Measurements from ENCODE around the gene ENO1.
"Not testable (repeated sequence)": the region's sequence is repeated elsewhere in the genome, so short reads cannot be mapped to it uniquely, and the experiment has no call there.

Gene ENO1

DNA sequence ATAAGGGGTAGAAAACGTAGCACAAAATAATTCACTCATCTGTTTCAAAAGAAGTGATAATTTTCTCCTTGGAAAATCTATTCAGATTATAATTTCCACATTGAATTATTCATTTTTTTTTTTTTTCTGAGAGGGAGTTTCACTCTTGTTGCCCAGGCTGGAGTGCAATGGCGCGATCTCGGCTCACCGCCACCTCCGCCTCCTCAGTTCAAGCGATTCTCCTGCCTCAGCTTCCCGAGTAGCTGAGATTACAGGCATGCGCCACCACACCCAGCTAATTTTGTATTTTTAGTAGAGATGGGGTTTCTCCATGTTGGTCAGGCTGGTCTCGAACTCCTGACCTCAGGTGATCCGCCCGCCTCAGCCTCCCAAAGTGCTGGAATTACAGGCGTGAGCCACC is 59.7 kb downstream of the ENO1 start:
- not testable (repeated sequence) for H3K27ac Mint-ChIP-seq; H3K9me3 Mint-ChIP-seq (ENCODE audit: low read depth); H3K36me3 Mint-ChIP-seq; H3K27me3 Mint-ChIP-seq
- Mint-ChIP-seq H3K4me1 (ENCODE audit: low read depth) (peaks cover 37% of the 10 kb centered on the region), H3K4me3 (peak overlapping the region; percentile 95)

DNA sequence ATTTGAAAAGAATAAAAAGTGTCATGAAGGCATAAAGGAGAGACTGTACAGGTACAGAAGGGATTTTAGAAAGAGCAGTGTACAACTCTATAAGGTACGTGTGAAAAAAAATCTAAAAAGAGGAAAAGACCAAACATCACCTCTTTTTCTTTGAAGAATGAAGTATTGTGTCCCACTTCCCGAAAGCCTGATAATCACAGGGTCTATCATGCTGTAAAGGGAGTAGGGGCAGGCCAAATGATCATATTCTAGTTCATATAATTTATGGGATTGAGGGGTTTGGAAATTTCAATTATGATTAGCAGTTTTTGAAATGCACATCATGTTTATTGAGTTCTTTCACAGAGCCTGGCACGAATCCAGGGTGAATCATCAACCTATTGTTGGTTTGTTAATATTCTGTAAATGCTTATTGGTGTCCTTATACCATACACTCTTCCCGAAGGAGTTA is 60.1 kb downstream of the ENO1 start:
- Mint-ChIP-seq H3K4me3 (peak overlapping the region; percentile 95), H3K4me1 (ENCODE audit: low read depth) (peaks cover 37% of the 10 kb centered on the region), H3K27ac (peak overlapping the region; percentile 89), H3K27me3 (no peaks in the 10 kb centered on the region), H3K9me3 (ENCODE audit: low read depth) (no peaks in the 10 kb centered on the region), H3K36me3 (no peaks in the 10 kb centered on the region)

DNA sequence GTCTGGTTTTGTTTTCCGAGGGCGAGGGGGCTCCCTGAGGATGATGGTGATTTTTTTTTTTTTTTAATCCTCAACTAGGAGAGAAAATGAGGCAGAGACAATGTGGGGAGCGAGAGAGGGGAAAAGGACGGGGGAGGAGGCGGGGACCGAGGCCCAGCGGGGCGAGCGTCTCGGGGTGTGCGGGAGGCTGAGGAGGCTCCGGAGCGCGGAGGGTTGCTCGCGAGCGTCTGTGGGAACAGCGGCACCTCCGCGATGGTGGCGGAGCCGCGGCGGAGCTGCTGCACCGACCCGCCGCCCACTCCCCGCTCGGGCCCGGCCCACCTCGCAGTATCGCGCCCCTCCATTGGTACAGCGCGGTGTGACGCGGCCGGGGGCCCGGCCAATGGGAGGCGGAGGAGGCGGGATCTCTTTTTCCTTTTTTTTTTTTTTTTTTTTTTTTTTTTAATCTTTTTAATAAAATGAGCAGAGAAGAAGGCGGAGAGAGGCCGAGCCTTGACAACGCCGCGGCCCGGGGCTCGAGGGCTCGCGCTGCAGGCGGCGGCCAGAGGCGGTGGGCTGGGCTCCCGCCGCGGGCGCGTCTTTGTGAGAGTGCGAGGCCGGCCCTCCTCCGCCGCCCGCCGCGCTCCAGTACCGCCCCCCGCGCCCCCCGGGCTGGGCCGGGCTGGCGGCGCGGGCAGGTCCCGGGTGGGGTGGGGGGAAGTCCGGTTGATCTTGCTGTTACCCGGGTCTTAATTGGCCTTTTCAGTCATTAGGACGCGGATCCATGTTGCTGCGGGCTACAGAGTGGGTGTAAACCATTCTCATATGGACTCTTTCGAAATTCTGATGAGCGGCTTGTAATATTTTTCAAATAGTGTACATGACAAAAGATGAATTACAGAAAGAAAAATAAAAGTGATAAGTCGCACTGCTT is 60.8 kb downstream of the ENO1 start, which contains the start of gene RERE:
Gene RERE, minus strand, starts transcription at position 229 of the 913 bp plus-strand sequence.
- Mint-ChIP-seq H3K4me1 (ENCODE audit: low read depth) (peaks cover 44% of the 10 kb centered on the region), H3K27me3 (no peaks in the 10 kb centered on the region), H3K4me3 (peak within 1 kb of the TSS; percentile 95), H3K9me3 (ENCODE audit: low read depth) (no peaks in the 10 kb centered on the region), H3K36me3 (no peaks in the 10 kb centered on the region), H3K27ac (peak within 1 kb of the TSS; percentile 91)

DNA sequence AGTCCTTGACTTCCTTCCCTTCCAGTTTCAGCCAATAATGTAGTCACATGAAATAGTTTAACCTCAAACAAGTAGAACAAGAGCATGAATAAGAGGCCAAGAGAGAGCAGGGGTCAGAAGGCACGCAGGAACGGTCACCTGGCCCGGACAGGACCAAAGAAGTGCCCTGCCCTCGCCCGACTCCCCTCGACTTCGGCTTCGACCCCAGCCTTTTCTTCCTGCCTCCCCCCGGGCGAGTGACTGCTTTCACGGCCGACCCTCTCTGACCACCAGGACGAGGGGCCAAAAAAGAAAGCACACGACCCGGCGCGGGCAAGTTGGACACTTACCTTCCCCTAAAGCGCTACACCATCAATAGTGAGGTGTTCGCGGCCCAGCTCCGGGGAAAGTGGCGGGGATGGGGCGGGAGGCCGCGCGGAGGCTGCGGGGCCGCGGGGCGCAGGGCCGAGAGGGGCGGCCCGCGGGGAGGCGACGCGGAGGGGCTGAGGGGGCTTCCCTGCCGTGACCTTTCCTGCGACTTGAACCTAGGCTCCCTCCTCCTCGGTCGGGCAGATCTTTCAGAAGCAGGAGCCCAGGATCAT is 61.6 kb downstream of the ENO1 start:
- H3K27me3 Mint-ChIP-seq: no peaks in the 10 kb centered on the region

DNA sequence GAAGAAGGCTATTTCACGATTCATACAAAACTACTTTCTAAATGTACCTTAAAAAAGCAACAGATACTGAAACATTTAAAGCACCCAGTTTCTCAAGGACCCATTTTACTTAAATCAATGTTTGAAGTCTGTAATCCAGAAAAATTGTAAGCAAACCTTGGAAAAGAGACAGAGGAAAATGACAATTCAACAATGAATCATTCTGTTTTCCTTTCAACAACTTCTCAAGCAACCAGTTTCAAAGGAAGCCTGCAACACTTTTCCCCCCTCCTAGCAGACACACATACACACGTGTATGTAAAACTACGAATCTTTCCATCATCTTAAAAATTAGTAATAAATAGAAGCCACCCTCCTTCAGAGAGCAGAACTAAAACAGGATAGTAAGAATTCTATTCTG is 62.2 kb downstream of the ENO1 start:
- no peaks in the 10 kb centered on the region for H3K36me3 Mint-ChIP-seq
- H3K4me3 Mint-ChIP-seq: peak overlapping the region; percentile 89
- peaks cover 45% of the 10 kb centered on the region for H3K4me1 Mint-ChIP-seq (ENCODE audit: low read depth)
- H3K9me3 Mint-ChIP-seq (ENCODE audit: low read depth): no peaks in the 10 kb centered on the region
- no peaks in the 10 kb centered on the region for H3K27me3 Mint-ChIP-seq
- peak overlapping the region; percentile 82 for H3K27ac Mint-ChIP-seq

More for the DNA sequence above, 61.6 kb downstream of the ENO1 start:
- H3K4me3 Mint-ChIP-seq: peak overlapping the region; percentile 89
- H3K27ac Mint-ChIP-seq: peak overlapping the region; percentile 91
- peaks cover 45% of the 10 kb centered on the region for H3K4me1 Mint-ChIP-seq (ENCODE audit: low read depth)
- H3K9me3 Mint-ChIP-seq (ENCODE audit: low read depth): no peaks in the 10 kb centered on the region
- H3K36me3 Mint-ChIP-seq: no peaks in the 10 kb centered on the region

DNA sequence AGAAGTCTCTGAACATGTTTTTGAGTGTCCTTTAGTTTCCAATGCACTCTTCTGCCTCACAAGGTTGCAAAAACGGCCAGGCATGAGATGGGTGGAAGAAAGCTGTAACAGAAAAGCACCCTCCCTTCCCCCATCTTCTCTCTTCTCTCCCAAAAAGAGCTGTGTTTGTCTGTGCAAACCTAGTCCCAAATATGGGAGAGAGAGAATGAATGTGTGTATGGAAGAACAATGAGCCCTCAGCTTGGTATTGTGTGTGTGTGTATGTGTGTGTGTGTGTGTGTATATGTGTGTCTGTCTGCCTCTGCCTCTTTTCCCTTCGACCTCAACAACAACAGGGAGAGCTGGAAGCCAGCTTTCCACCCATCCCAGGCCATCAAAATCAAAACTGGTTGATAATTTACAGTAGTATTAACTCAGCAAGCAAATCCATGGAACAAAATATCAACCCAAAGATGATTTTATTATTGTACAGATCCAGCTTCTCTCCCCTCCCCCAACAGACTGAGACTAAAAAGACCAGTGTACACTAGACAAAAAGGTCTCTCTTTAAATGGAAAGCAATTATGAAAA is 62.8 kb downstream of the ENO1 start:
- peak overlapping the region; percentile 82 for H3K27ac Mint-ChIP-seq
- H3K36me3 Mint-ChIP-seq: no peaks in the 10 kb centered on the region
- no peaks in the 10 kb centered on the region for H3K9me3 Mint-ChIP-seq (ENCODE audit: low read depth)
- H3K4me1 Mint-ChIP-seq (ENCODE audit: low read depth): peaks cover 49% of the 10 kb centered on the region
- H3K27me3 Mint-ChIP-seq: no peaks in the 10 kb centered on the region
- peak overlapping the region; percentile 89 for H3K4me3 Mint-ChIP-seq

DNA sequence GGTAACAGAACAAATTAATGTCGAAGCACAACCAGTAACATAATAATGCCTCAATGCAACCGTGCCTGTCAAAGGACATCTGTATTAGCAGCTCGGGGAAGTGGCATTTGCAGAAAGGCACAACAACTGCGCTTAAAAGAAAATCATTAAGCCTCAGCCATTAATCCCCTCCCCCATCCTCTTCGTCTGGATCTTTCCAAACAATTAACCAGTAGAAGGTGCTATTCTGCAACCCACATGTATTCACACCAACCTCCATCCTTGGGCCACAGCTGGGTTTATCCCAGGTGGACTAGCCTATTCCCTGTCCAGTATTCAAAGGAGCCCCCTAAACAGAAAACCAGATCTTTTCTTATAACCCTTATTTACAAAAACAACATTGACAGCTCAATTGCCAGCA is 63.6 kb downstream of the ENO1 start:
- peaks cover 51% of the 10 kb centered on the region for H3K4me1 Mint-ChIP-seq (ENCODE audit: low read depth)
- H3K27me3 Mint-ChIP-seq: no peaks in the 10 kb centered on the region
- H3K4me3 Mint-ChIP-seq: peak overlapping the region; percentile 89
- no peaks in the 10 kb centered on the region for H3K36me3 Mint-ChIP-seq
- no peaks in the 10 kb centered on the region for H3K9me3 Mint-ChIP-seq (ENCODE audit: low read depth)
- no peak overlapping the region for H3K27ac Mint-ChIP-seq

DNA sequence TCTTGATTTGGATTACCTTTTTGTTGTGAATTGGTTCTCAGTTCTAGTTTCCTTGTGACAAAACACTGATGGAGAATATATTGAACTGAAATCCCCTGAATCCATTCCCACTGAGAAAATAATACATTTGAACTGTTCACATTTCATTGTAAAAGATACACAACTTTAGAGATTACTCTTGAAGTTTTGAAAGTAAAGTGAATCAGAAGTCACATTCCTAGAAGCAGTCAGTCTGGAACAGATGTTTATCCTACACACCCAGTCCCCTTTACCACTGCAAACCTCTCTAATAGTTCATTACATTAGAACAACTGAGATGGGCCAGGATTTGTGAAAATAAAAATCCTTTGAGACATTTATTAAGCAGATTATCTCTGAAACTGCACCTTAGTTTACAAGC is 64.5 kb downstream of the ENO1 start:
- Mint-ChIP-seq H3K9me3 (ENCODE audit: low read depth) (no peaks in the 10 kb centered on the region), H3K4me3 (no peak overlapping the region), H3K36me3 (no peaks in the 10 kb centered on the region), H3K27ac (no peak overlapping the region), H3K27me3 (no peaks in the 10 kb centered on the region), H3K4me1 (ENCODE audit: low read depth) (peaks cover 52% of the 10 kb centered on the region)

DNA sequence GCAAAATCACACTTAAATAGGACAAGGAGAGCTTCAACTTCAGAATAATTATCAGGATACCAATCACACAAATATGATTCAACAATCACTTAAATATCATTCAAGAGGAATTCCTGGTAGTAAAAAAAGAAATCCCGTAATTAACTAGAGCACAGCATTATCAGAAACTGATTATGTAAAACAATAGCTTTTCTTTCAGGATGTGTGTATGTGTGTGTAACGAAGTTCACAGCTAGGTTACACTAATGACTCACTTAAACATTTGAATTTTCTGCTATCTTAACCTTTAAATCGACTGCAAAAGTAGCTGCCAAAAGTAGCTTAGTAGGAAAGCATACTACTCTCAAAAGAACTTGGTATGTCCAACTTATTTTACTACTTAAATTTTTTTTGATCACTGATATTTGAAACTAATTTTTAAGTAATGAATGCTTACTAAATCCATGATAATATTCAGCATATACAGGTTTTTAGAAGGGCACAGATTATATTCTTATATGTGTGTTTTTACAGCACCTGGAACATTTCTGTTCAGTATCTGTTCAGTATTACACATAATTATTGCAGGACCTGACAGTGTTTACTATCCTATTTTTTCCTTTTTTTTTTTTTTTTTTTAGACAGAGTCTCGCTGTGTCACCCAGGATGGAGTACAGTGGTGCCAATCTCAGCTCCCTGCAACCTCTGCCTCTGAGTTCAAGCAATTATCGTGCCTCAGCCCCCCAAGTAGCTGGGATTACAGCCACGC is 65.3 kb downstream of the ENO1 start:
- H3K27me3 Mint-ChIP-seq: no peaks in the 10 kb centered on the region
- H3K4me3 Mint-ChIP-seq: no peak overlapping the region
- no peaks in the 10 kb centered on the region for H3K9me3 Mint-ChIP-seq (ENCODE audit: low read depth)
- peaks cover 47% of the 10 kb centered on the region for H3K4me1 Mint-ChIP-seq (ENCODE audit: low read depth)
- no peaks in the 10 kb centered on the region for H3K36me3 Mint-ChIP-seq
- H3K27ac Mint-ChIP-seq: peak overlapping the region; percentile 67

DNA sequence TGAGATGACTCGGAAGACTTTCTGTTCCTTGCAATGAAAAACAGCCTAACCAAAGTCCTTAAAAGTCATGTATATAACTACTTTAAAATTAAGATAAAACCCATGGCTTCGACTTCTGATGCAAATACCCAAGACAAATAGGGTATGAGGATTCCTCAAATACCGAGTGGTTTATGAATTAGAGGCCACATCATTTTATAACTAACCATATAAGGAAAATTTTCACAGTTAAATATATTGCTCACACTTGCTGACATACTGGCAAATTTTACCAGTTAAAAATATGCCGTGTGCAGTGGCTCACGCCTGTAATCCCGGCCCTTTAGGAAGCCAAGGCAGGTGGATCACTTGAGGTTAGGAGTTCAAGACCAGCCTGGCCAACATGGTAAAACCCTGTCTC is 66.4 kb downstream of the ENO1 start:
- H3K9me3 Mint-ChIP-seq (ENCODE audit: low read depth): no peaks in the 10 kb centered on the region
- no peaks in the 10 kb centered on the region for H3K27me3 Mint-ChIP-seq
- no peak overlapping the region for H3K4me3 Mint-ChIP-seq
- no peaks in the 10 kb centered on the region for H3K36me3 Mint-ChIP-seq
- H3K27ac Mint-ChIP-seq: no peak overlapping the region
- peaks cover 44% of the 10 kb centered on the region for H3K4me1 Mint-ChIP-seq (ENCODE audit: low read depth)
